WTC11 (cell line): ENCODE data around the gene GSTM4. TPM values are rescaled to one million over a fixed set of nuclear protein-coding genes. Genes with fewer than 3 reads are reported as not detected.

Experiments used
- ATAC-seq: fragments of 200-7000 bp; cut with Tn5 transposase; 2 replicates; pipeline ENCODE4 v1.10.0; 2021; ENCODE audit warnings: mild to moderate bottlenecking, moderate library complexity
- CTCF ChIA-PET: fragments of 300-600 bp; sonication (Branson Sonifier 250); formaldehyde crosslinking; loops from one replicate; lab custom pipeline; 2021; ENCODE audit warnings: antibody characterized with exemption; lab: Charles Lee
- POLR2A ChIA-PET: fragments of 350-600 bp; sonication (Branson Sonifier 250); formaldehyde crosslinking; loops from one replicate; lab custom pipeline; 2021; ENCODE audit warnings: antibody characterized with exemption; lab: Charles Lee
- DNase-seq: peaks from one replicate; pipeline ENCODE4 v3.0.0; 2021; ENCODE audit warnings: low spot score
- H3K27ac Mint-ChIP-seq: 2 replicates; pipeline ENCODE4 v1.8.0; 2021; ENCODE audit warnings: mixed read lengths
- H3K27me3 Mint-ChIP-seq: 2 replicates; pipeline ENCODE4 v1.8.0; 2021; ENCODE audit warnings: low read depth, mild to moderate bottlenecking, moderate library complexity, mixed read lengths
- H3K36me3 Mint-ChIP-seq: 2 replicates; pipeline ENCODE4 v1.8.0; 2021; ENCODE audit warnings: mixed read lengths
- H3K4me1 Mint-ChIP-seq: 2 replicates; pipeline ENCODE4 v1.8.0; 2022; ENCODE audit warnings: mixed read lengths
- H3K4me3 Mint-ChIP-seq: 2 replicates; pipeline ENCODE4 v1.8.0; 2021; ENCODE audit warnings: mild to moderate bottlenecking, moderate library complexity, mixed read lengths
- H3K9me3 Mint-ChIP-seq: 2 replicates; pipeline ENCODE4 v1.8.0; 2021; ENCODE audit warnings: mixed read lengths
- ATF2 ChIP-seq: sonication (generic); formaldehyde crosslinking; IDR thresholded peaks from 2 replicates; pipeline ENCODE4 v1.8.1; 2022; ENCODE audit warnings: low read depth, missing genetic modification reagents, borderline replicate concordance
- CREB1 ChIP-seq: sonication (generic); formaldehyde crosslinking; IDR thresholded peaks from 2 replicates; pipeline ENCODE4 v1.8.0; 2023; ENCODE audit warnings: mild to moderate bottlenecking, missing genetic modification reagents
- ESRRA ChIP-seq: sonication (generic); formaldehyde crosslinking; IDR thresholded peaks from 2 replicates; pipeline ENCODE4 v1.8.1; 2022; ENCODE audit warnings: mild to moderate bottlenecking, missing genetic modification reagents, borderline replicate concordance
- ETV6 ChIP-seq: sonication (generic); formaldehyde crosslinking; IDR thresholded peaks from 2 replicates; pipeline ENCODE4 v1.8.1; 2022; ENCODE audit warnings: mild to moderate bottlenecking, missing genetic modification reagents
- FOXP1 ChIP-seq: sonication (generic); formaldehyde crosslinking; IDR thresholded peaks from 2 replicates; pipeline ENCODE4 v1.8.0; 2022; ENCODE audit warnings: missing genetic modification reagents, mild to moderate bottlenecking, moderate library complexity, borderline replicate concordance
- IRF2 ChIP-seq: sonication (generic); formaldehyde crosslinking; IDR thresholded peaks from 2 replicates; pipeline ENCODE4 v1.8.0; 2022; ENCODE audit warnings: low read depth, missing genetic modification reagents, borderline replicate concordance
- KAT7 ChIP-seq: sonication (generic); formaldehyde crosslinking; IDR thresholded peaks from 2 replicates; pipeline ENCODE4 v1.8.1; 2023; ENCODE audit warnings: missing genetic modification reagents, mild to moderate bottlenecking, borderline replicate concordance
- PRDM15 ChIP-seq: sonication (generic); formaldehyde crosslinking; IDR thresholded peaks from 2 replicates; pipeline ENCODE4 v1.8.0; 2022; ENCODE audit warnings: missing genetic modification reagents
- TCF7 ChIP-seq: sonication (generic); formaldehyde crosslinking; IDR thresholded peaks from 2 replicates; pipeline ENCODE4 v1.8.0; 2022; ENCODE audit warnings: mild to moderate bottlenecking, low read depth, missing genetic modification reagents, moderate library complexity
- ZBTB43 ChIP-seq: sonication (generic); formaldehyde crosslinking; IDR thresholded peaks from 2 replicates; pipeline ENCODE4 v1.8.1; 2023; ENCODE audit warnings: mild to moderate bottlenecking, missing genetic modification reagents
- ZNF317 ChIP-seq: sonication (generic); formaldehyde crosslinking; IDR thresholded peaks from 2 replicates; pipeline ENCODE4 v1.8.1; 2023; ENCODE audit warnings: low read depth, mild to moderate bottlenecking, moderate library complexity, missing genetic modification reagents, borderline replicate concordance
- ZNF425 ChIP-seq: fragments of 250-450 bp; sonication (Bioruptor Pico); conservative IDR thresholded peaks from 2 replicates; pipeline ENCODE4 v1.9.0; 2021; ENCODE audit warnings: mild to moderate bottlenecking
- ZSCAN18 ChIP-seq: fragments of 250-450 bp; sonication (Bioruptor Pico); IDR thresholded peaks from 2 replicates; pipeline ENCODE4 v2.1.2; 2022; ENCODE audit warnings: mild to moderate bottlenecking, moderate library complexity
- total RNA-seq: library from RNA; stranded (reverse); gene quantifications from 3 replicates; pipeline ENCODE4 v1.2.3, GENCODE V29; 2021
- TF ChIP-seq, protein P1 (sequence below): fragments of 250-450 bp; sonication (Bioruptor Pico); IDR thresholded peaks from 2 replicates; pipeline ENCODE4 v1.9.0; 2021; ENCODE audit warnings: mild to moderate bottlenecking, borderline replicate concordance
- TF ChIP-seq, protein P2 (sequence below): fragments of 250-450 bp; sonication (Bioruptor Pico); IDR thresholded peaks from 2 replicates; pipeline ENCODE4 v1.8.0; 2021; ENCODE audit warnings: mild to moderate bottlenecking
- TF ChIP-seq, protein P3 (sequence below): sonication (generic); formaldehyde crosslinking; conservative IDR thresholded peaks from 2 replicates; pipeline ENCODE4 v1.8.1; 2023; ENCODE audit warnings: mild to moderate bottlenecking, low read depth, missing genetic modification reagents, moderate library complexity

The GSTM4 gene
- total RNA-seq, 1 experiment from 2014 or later: 16.7 TPM

GRCh38 chr1:109687641-109688499 lies 32.0 kb downstream of the GSTM4 start, which contains the start of gene GSTM1:
GSTM1 (plus strand) TSS chr1:109687817; CDS start chr1:109687874, 57 bp downstream.
- ChIA-PET POLR2A (no interaction called here), CTCF (no interaction called here)
- H3K27ac Mint-ChIP-seq: no peak within 1 kb of the TSS
- no peaks in the 10 kb centered on the region for H3K9me3 Mint-ChIP-seq
- DNase-seq: no peak
- no peaks in the 10 kb centered on the region for H3K36me3 Mint-ChIP-seq
- no peaks in the 10 kb centered on the region for H3K27me3 Mint-ChIP-seq
- ATAC-seq: no peak
- H3K4me1 Mint-ChIP-seq: no peaks in the 10 kb centered on the region
- H3K4me3 Mint-ChIP-seq: no peak within 1 kb of the TSS
- TF ChIP-seq, protein P1, sequence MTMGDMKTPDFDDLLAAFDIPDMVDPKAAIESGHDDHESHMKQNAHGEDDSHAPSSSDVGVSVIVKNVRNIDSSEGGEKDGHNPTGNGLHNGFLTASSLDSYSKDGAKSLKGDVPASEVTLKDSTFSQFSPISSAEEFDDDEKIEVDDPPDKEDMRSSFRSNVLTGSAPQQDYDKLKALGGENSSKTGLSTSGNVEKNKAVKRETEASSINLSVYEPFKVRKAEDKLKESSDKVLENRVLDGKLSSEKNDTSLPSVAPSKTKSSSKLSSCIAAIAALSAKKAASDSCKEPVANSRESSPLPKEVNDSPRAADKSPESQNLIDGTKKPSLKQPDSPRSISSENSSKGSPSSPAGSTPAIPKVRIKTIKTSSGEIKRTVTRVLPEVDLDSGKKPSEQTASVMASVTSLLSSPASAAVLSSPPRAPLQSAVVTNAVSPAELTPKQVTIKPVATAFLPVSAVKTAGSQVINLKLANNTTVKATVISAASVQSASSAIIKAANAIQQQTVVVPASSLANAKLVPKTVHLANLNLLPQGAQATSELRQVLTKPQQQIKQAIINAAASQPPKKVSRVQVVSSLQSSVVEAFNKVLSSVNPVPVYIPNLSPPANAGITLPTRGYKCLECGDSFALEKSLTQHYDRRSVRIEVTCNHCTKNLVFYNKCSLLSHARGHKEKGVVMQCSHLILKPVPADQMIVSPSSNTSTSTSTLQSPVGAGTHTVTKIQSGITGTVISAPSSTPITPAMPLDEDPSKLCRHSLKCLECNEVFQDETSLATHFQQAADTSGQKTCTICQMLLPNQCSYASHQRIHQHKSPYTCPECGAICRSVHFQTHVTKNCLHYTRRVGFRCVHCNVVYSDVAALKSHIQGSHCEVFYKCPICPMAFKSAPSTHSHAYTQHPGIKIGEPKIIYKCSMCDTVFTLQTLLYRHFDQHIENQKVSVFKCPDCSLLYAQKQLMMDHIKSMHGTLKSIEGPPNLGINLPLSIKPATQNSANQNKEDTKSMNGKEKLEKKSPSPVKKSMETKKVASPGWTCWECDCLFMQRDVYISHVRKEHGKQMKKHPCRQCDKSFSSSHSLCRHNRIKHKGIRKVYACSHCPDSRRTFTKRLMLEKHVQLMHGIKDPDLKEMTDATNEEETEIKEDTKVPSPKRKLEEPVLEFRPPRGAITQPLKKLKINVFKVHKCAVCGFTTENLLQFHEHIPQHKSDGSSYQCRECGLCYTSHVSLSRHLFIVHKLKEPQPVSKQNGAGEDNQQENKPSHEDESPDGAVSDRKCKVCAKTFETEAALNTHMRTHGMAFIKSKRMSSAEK (CRISPR knock-in tag): no peak
- TF ChIP-seq ZNF425: no peak
- no peak for TF ChIP-seq ZNF317 (CRISPR knock-in tag)
- TF ChIP-seq PRDM15 (CRISPR knock-in tag): no peak
- TF ChIP-seq, protein P2, sequence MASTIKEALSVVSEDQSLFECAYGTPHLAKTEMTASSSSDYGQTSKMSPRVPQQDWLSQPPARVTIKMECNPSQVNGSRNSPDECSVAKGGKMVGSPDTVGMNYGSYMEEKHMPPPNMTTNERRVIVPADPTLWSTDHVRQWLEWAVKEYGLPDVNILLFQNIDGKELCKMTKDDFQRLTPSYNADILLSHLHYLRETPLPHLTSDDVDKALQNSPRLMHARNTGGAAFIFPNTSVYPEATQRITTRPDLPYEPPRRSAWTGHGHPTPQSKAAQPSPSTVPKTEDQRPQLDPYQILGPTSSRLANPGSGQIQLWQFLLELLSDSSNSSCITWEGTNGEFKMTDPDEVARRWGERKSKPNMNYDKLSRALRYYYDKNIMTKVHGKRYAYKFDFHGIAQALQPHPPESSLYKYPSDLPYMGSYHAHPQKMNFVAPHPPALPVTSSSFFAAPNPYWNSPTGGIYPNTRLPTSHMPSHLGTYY: no peak
- TF ChIP-seq ESRRA: no peak
- no peak for TF ChIP-seq IRF2 (CRISPR knock-in tag)
- no peak for TF ChIP-seq CREB1 (CRISPR knock-in tag)
- TF ChIP-seq ATF2 (CRISPR knock-in tag): no peak
- TF ChIP-seq TCF7: no peak
- TF ChIP-seq, protein P3, sequence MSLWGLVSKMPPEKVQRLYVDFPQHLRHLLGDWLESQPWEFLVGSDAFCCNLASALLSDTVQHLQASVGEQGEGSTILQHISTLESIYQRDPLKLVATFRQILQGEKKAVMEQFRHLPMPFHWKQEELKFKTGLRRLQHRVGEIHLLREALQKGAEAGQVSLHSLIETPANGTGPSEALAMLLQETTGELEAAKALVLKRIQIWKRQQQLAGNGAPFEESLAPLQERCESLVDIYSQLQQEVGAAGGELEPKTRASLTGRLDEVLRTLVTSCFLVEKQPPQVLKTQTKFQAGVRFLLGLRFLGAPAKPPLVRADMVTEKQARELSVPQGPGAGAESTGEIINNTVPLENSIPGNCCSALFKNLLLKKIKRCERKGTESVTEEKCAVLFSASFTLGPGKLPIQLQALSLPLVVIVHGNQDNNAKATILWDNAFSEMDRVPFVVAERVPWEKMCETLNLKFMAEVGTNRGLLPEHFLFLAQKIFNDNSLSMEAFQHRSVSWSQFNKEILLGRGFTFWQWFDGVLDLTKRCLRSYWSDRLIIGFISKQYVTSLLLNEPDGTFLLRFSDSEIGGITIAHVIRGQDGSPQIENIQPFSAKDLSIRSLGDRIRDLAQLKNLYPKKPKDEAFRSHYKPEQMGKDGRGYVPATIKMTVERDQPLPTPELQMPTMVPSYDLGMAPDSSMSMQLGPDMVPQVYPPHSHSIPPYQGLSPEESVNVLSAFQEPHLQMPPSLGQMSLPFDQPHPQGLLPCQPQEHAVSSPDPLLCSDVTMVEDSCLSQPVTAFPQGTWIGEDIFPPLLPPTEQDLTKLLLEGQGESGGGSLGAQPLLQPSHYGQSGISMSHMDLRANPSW (CRISPR knock-in tag): no peak
- no peak for TF ChIP-seq ETV6
- no peak for TF ChIP-seq ZSCAN18 (CRISPR knock-in tag)
- TF ChIP-seq FOXP1 (CRISPR knock-in tag): no peak
- TF ChIP-seq KAT7 (CRISPR knock-in tag): no peak
- TF ChIP-seq ZBTB43 (CRISPR knock-in tag): no peak
